GM12878 (cell line): ENCODE measurements around the gene DCUN1D5. TPM values are rescaled to one million over a fixed set of nuclear protein-coding genes. Genes with fewer than 3 reads are reported as not detected.

Source experiments
- ATAC-seq: fragments of 200-7000 bp; cut with Tn5 transposase; 3 replicates; pipeline ENCODE4 v1.9.1; 2020; ENCODE audit warnings: mild to moderate bottlenecking, moderate library complexity
- BruUV-seq: library from RNA; stranded (reverse); fragments of 400-500 nt; replicated peaks from 2 replicates; lab custom pipeline; 2021; lab: Mats Ljungman, UMichigan
- CTCF ChIA-PET: fragments of 300-600 bp; sonication (Branson Sonifier 250); formaldehyde crosslinking; extraction: SDS; loops from one replicate; lab custom pipeline; 2021; ENCODE audit warnings: inconsistent platforms; lab: Yijun Ruan, JAX
- POLR2A ChIA-PET: fragments of 350-600 bp; formaldehyde crosslinking; extraction: SDS; loops from one replicate; lab custom pipeline; 2021; ENCODE audit warnings: inconsistent platforms; lab: Charles Lee
- RAD21 ChIA-PET: fragments of 300-600 bp; sonication (Branson Sonifier 250); formaldehyde crosslinking; loops from one replicate; lab custom pipeline; 2023; ENCODE audit warnings: antibody characterized with exemption; ENCODE audit not compliant: unreplicated experiment; lab: Charles Lee
- SMC1A ChIA-PET: fragments of 300-600 bp; sonication (Branson Sonifier 250); formaldehyde crosslinking; loops from one replicate; lab custom pipeline; 2023; ENCODE audit not compliant: unreplicated experiment, uncharacterized antibody; lab: Charles Lee
- DNase-seq: peaks from one replicate; pipeline ENCODE4 v3.0.0-alpha.2; 2011; ENCODE audit warnings: low read depth, low spot score
- FAIRE-seq: peaks from 3 replicates; lab custom pipeline; 2011; peaks lifted over from hg19 to GRCh38; lab: Jason Lieb, UNC
- H2AFZ ChIP-seq: 2 replicates; pipeline ENCODE4 v1.6.0; 2011; ENCODE audit warnings: low read depth, low read length, control low read depth; ENCODE audit not compliant: control insufficient read depth
- H3K27ac ChIP-seq: 2 replicates; pipeline ENCODE4 v1.5.1; 2011; ENCODE audit warnings: control low read depth; ENCODE audit not compliant: control insufficient read depth, insufficient read depth
- H3K27me3 ChIP-seq, 2 experiments: replicated peaks in 1 of 2; 2 replicates each; pipeline versions ENCODE4 v1.6.0 to v1.6.1; 2011; ENCODE audit warnings: low read length in 1 of 2; ENCODE audit not compliant: control insufficient read depth in 2 of 2, insufficient read depth in 2 of 2
- H3K36me3 ChIP-seq, 2 experiments: 2 replicates each; pipeline ENCODE4 v1.5.1; 2011; ENCODE audit warnings: low read length in 1 of 2; ENCODE audit not compliant: control insufficient read depth in 2 of 2, insufficient read depth in 2 of 2
- H3K4me1 ChIP-seq: 2 replicates; pipeline ENCODE4 v1.6.1; 2011; ENCODE audit warnings: mild to moderate bottlenecking, low read length, moderate library complexity, mixed read lengths; ENCODE audit not compliant: control insufficient read depth, insufficient read depth
- H3K4me2 ChIP-seq: 2 replicates; pipeline ENCODE4 v1.6.0; 2011; ENCODE audit warnings: control low read depth; ENCODE audit not compliant: control insufficient read depth, insufficient read depth
- H3K4me3 ChIP-seq: fragments of 200-600 bp; sonication (generic); 2 replicates; pipeline ENCODE4 v1.5.1; 2016
- H3K79me2 ChIP-seq: 2 replicates; pipeline ENCODE4 v1.6.0; 2011; ENCODE audit warnings: low read length; ENCODE audit not compliant: control insufficient read depth, insufficient read depth
- H3K9ac ChIP-seq: 2 replicates; pipeline ENCODE4 v1.8.0; 2011; ENCODE audit warnings: low read length, control low read depth, mixed read lengths; ENCODE audit not compliant: control insufficient read depth, insufficient read depth
- H3K9me3 ChIP-seq: replicated peaks from 3 replicates; pipeline ENCODE4 v1.5.1; 2011; ENCODE audit warnings: mild to moderate bottlenecking, low read length; ENCODE audit not compliant: control insufficient read depth, insufficient read depth
- H4K20me1 ChIP-seq: 2 replicates; pipeline ENCODE4 v1.6.0; 2011; ENCODE audit not compliant: control insufficient read depth, insufficient read depth
- BACH1 ChIP-seq: fragments of 450-650 bp; IDR thresholded peaks from 2 replicates; pipeline ENCODE4 v1.6.1; 2017; ENCODE audit warnings: mild to moderate bottlenecking, borderline replicate concordance
- FOXK2 ChIP-seq: fragments of 450-650 bp; IDR thresholded peaks from 2 replicates; pipeline ENCODE4 v1.6.1; 2017; ENCODE audit warnings: mild to moderate bottlenecking, moderate library complexity
- JUND ChIP-seq: IDR thresholded peaks from 2 replicates; pipeline ENCODE4 v1.6.1; 2012; ENCODE audit warnings: low read depth, mild to moderate bottlenecking, low read length, improper control_type of control experiment, moderate library complexity
- MEF2B ChIP-seq: fragments of 450-650 bp; IDR thresholded peaks from 2 replicates; pipeline ENCODE4 v1.6.1; 2018; ENCODE audit warnings: mild to moderate bottlenecking, moderate library complexity; ENCODE audit not compliant: partially characterized antibody, poor library complexity, severe bottlenecking
- MTA2 ChIP-seq: fragments of 450-650 bp; IDR thresholded peaks from 2 replicates; pipeline ENCODE4 v1.6.1; 2016; ENCODE audit warnings: low read depth, mild to moderate bottlenecking, moderate library complexity
- NFYA ChIP-seq: IDR thresholded peaks from 2 replicates; pipeline ENCODE4 v1.6.1; 2011; ENCODE audit warnings: low read depth, mild to moderate bottlenecking, low read length, improper control_type of control experiment, borderline replicate concordance
- NR2C1 ChIP-seq: fragments of 450-650 bp; IDR thresholded peaks from 2 replicates; pipeline ENCODE4 v1.6.1; 2017; ENCODE audit warnings: antibody characterized with exemption, mild to moderate bottlenecking, moderate library complexity
- PAX8 ChIP-seq: fragments of 450-650 bp; IDR thresholded peaks from 2 replicates; pipeline ENCODE4 v1.6.1; 2017; ENCODE audit warnings: mild to moderate bottlenecking, moderate library complexity
- POLR2A ChIP-seq: IDR thresholded peaks from 2 replicates; pipeline ENCODE4 v1.6.1; 2011; ENCODE audit warnings: low read depth, mild to moderate bottlenecking, low read length
- POLR2AphosphoS2 ChIP-seq: IDR thresholded peaks from 2 replicates; pipeline ENCODE4 v1.6.1; 2011; ENCODE audit warnings: low read depth, mild to moderate bottlenecking, low read length, improper control_type of control experiment, moderate library complexity
- RELA ChIP-seq: fragments of 450-650 bp; IDR thresholded peaks from 2 replicates; pipeline ENCODE4 v1.8.0; 2014; ENCODE audit warnings: borderline replicate concordance; ENCODE audit not compliant: partially characterized antibody
- TAF1 ChIP-seq: IDR thresholded peaks from 2 replicates; pipeline ENCODE4 v1.6.1; 2011; ENCODE audit warnings: mild to moderate bottlenecking, low read depth, low read length, borderline replicate concordance
- TARDBP ChIP-seq: IDR thresholded peaks from 2 replicates; pipeline ENCODE4 v1.6.1; 2016; ENCODE audit warnings: borderline replicate concordance
- YY1 ChIP-seq: IDR thresholded peaks from 2 replicates; pipeline ENCODE4 v1.6.1; 2011; ENCODE audit warnings: low read depth, mild to moderate bottlenecking, low read length
- ZZZ3 ChIP-seq: IDR thresholded peaks from 2 replicates; pipeline ENCODE4 v1.6.1; 2011; ENCODE audit warnings: low read depth; ENCODE audit not compliant: control insufficient read depth, insufficient read length
- WGBS: methylation state at CpG from one replicate; pipeline ENCODE4 v1.1.6; 2016; ENCODE audit warnings: low lambda C conversion rate; ENCODE audit not compliant: insufficient replicate concordance, insufficient coverage; ENCODE audit errors: missing lambda C conversion rate; 5-methylcytosine and 5-hydroxymethylcytosine counted together
- in situ Hi-C: fragments of 300-500 bp; cut with MboI; formaldehyde crosslinking; loops from 9 replicates; pipeline ENCODE4 v1.14.3; 2018; ENCODE audit warnings: mixed read lengths
- intact Hi-C: fragments of 100-400 bp; cut with micrococcal nuclease; formaldehyde crosslinking; loops from one replicate; pipeline ENCODE4 v1.14.2; 2022; ENCODE audit not compliant: unreplicated experiment
- polyA plus RNA-seq, 11 experiments: library from polyadenylated mRNA; depleted of rRNA in 4 of 11; unstranded in 6 of 11; stranded (reverse) in 5 of 11; fragments of >200 nt; fragmentation: Nextera tagmentation in 4 of 11; fragmentation: Illumina TruSeq in 1 of 11; extraction: Ambion mirVana in 4 of 11; extraction: Trizol in 1 of 11; gene quantifications; 1 replicate in 1 of 11; 2 replicates in 10 of 11; pipeline versions ENCODE4 v1.2.1 to v1.2.3, GENCODE V29; 2011 to 2016; ENCODE audit warnings: inconsistent platforms in 2 of 11, missing spikeins in 2 of 11, low read depth in 1 of 11
- total RNA-seq, 4 experiments: library from RNA; depleted of rRNA in 3 of 4; stranded (reverse); fragments of >200 nt in 3 of 4; fragmentation: Illumina TruSeq in 1 of 4; extraction: Trizol in 1 of 4; gene quantifications; 2 replicates each; pipeline versions ENCODE4 v1.2.1 to v1.2.3, GENCODE V29; 2013 to 2021
- TF ChIP-seq, protein P1 (sequence below): fragments of 450-650 bp; IDR thresholded peaks from 2 replicates; pipeline ENCODE4 v1.6.1; 2017; ENCODE audit warnings: mild to moderate bottlenecking
- TF ChIP-seq, protein P2 (sequence below): fragments of 450-650 bp; IDR thresholded peaks from 2 replicates; pipeline ENCODE4 v1.6.1; 2017; ENCODE audit warnings: mild to moderate bottlenecking, moderate library complexity
- TF ChIP-seq, protein P3 (sequence below): IDR thresholded peaks from 2 replicates; pipeline ENCODE4 v1.6.1; 2012; ENCODE audit warnings: mild to moderate bottlenecking, low read depth, low read length

DCUN1D5 gene
- total and polyA plus RNA-seq, 10 of the 15 experiments (the other 5 are each of a cell fraction or from before 2014, with no cell fraction given) = 20.4 to 87.0 (median 60.6) TPM

DNA sequence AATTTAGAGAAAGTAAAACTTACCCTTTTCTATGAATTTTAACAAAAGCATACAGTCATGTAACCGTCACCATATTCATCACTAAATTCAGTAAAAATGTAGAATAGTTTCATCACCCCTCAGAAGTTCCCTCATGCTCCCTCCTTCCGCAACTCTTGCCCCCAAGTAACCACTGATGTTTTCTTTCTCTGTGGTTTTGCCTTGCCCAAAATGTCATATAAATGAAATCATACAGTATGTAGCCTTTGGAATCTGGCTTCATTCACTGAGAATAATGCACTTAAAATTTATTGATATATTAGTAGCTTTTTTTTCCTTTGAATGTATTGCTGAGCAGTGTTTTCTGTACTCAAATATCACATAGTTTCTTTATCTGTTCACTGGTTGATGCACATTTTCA is 60.1 kb downstream of the DCUN1D5 start:
- Histone ChIP-seq H3K4me1 (no peaks in the 10 kb centered on the region), H3K9me3 (no peaks in the 10 kb centered on the region), H3K4me2 (no peak overlapping the region), H3K36me3 (no peaks in the 10 kb centered on the region), H3K79me2 (no peaks in the 10 kb centered on the region), H3K27ac (no peak overlapping the region), H3K9ac (no peak overlapping the region), H4K20me1 (no peaks in the 10 kb centered on the region), H2AFZ (no peak overlapping the region), H3K4me3 (no peak overlapping the region), H3K27me3 (no peaks in the 10 kb centered on the region)
- ChIA-PET SMC1A (no interaction called here), CTCF (no interaction called here), RAD21 (no interaction called here), POLR2A (no interaction called here)
- 64% methylated on average over 2 of the region's 2 CpGs for WGBS
- DNase-seq = no peak
- no peak for ATAC-seq
- no peak for FAIRE-seq
- intact Hi-C loops (no loop called here), in situ Hi-C loops (no loop called here)
- BruUV-seq = no TSS peak
- TF ChIP-seq PAX8 (no peak), TAF1 (no peak), ZZZ3 (no peak), POLR2A (no peak), MEF2B (no peak), MTA2 (no peak), YY1 (no peak), TARDBP (no peak), FOXK2 (no peak), RELA (no peak), NFYA (no peak), JUND (no peak), BACH1 (no peak), NR2C1 (no peak), POLR2AphosphoS2 (no peak)
- TF ChIP-seq, protein P1, sequence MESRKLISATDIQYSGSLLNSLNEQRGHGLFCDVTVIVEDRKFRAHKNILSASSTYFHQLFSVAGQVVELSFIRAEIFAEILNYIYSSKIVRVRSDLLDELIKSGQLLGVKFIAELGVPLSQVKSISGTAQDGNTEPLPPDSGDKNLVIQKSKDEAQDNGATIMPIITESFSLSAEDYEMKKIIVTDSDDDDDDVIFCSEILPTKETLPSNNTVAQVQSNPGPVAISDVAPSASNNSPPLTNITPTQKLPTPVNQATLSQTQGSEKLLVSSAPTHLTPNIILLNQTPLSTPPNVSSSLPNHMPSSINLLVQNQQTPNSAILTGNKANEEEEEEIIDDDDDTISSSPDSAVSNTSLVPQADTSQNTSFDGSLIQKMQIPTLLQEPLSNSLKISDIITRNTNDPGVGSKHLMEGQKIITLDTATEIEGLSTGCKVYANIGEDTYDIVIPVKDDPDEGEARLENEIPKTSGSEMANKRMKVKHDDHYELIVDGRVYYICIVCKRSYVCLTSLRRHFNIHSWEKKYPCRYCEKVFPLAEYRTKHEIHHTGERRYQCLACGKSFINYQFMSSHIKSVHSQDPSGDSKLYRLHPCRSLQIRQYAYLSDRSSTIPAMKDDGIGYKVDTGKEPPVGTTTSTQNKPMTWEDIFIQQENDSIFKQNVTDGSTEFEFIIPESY = no peak
- TF ChIP-seq, protein P2, sequence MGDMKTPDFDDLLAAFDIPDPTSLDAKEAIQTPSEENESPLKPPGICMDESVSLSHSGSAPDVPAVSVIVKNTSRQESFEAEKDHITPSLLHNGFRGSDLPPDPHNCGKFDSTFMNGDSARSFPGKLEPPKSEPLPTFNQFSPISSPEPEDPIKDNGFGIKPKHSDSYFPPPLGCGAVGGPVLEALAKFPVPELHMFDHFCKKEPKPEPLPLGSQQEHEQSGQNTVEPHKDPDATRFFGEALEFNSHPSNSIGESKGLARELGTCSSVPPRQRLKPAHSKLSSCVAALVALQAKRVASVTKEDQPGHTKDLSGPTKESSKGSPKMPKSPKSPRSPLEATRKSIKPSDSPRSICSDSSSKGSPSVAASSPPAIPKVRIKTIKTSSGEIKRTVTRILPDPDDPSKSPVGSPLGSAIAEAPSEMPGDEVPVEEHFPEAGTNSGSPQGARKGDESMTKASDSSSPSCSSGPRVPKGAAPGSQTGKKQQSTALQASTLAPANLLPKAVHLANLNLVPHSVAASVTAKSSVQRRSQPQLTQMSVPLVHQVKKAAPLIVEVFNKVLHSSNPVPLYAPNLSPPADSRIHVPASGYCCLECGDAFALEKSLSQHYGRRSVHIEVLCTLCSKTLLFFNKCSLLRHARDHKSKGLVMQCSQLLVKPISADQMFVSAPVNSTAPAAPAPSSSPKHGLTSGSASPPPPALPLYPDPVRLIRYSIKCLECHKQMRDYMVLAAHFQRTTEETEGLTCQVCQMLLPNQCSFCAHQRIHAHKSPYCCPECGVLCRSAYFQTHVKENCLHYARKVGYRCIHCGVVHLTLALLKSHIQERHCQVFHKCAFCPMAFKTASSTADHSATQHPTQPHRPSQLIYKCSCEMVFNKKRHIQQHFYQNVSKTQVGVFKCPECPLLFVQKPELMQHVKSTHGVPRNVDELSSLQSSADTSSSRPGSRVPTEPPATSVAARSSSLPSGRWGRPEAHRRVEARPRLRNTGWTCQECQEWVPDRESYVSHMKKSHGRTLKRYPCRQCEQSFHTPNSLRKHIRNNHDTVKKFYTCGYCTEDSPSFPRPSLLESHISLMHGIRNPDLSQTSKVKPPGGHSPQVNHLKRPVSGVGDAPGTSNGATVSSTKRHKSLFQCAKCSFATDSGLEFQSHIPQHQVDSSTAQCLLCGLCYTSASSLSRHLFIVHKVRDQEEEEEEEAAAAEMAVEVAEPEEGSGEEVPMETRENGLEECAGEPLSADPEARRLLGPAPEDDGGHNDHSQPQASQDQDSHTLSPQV = no peak
- TF ChIP-seq, protein P3, sequence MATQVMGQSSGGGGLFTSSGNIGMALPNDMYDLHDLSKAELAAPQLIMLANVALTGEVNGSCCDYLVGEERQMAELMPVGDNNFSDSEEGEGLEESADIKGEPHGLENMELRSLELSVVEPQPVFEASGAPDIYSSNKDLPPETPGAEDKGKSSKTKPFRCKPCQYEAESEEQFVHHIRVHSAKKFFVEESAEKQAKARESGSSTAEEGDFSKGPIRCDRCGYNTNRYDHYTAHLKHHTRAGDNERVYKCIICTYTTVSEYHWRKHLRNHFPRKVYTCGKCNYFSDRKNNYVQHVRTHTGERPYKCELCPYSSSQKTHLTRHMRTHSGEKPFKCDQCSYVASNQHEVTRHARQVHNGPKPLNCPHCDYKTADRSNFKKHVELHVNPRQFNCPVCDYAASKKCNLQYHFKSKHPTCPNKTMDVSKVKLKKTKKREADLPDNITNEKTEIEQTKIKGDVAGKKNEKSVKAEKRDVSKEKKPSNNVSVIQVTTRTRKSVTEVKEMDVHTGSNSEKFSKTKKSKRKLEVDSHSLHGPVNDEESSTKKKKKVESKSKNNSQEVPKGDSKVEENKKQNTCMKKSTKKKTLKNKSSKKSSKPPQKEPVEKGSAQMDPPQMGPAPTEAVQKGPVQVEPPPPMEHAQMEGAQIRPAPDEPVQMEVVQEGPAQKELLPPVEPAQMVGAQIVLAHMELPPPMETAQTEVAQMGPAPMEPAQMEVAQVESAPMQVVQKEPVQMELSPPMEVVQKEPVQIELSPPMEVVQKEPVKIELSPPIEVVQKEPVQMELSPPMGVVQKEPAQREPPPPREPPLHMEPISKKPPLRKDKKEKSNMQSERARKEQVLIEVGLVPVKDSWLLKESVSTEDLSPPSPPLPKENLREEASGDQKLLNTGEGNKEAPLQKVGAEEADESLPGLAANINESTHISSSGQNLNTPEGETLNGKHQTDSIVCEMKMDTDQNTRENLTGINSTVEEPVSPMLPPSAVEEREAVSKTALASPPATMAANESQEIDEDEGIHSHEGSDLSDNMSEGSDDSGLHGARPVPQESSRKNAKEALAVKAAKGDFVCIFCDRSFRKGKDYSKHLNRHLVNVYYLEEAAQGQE = no peak
